Measurements from ENCODE around the gene WDR44. TPM values are rescaled to one million over a fixed set of nuclear protein-coding genes. Genes with fewer than 3 reads are reported as not detected.

The WDR44 gene
- total and polyA plus RNA-seq, 2 of the 13 experiments (the other 11 are each of a cell fraction or from before 2014, with no cell fraction given): 2.2 to 4.3 TPM

- intact Hi-C loops (cut with micrococcal nuclease; ENCODE audit: unreplicated experiment): no loop called here
- no TSS peak for BruUV-seq (replicated peaks)
- Histone ChIP-seq H4K20me1 (ENCODE audit: insufficient read depth, low read length) (no peaks in the 10 kb centered on the region), H3K9ac (ENCODE audit: insufficient read depth, low read depth, low read length) (no peak overlapping the region), H3K4me3 (replicated peaks in 1 of 3; ENCODE audit: insufficient read depth in 1 of 3, low read depth in 2 of 3, low read length in 3 of 3) (no peak overlapping the region), H3K9me3 (ENCODE audit: low read length) (no peaks in the 10 kb centered on the region), H2AFZ (ENCODE audit: low read length) (no peak overlapping the region), H3K4me1 (ENCODE audit: insufficient read depth, low read length) (no peaks in the 10 kb centered on the region), H3K36me3 (replicated peaks in 1 of 2; ENCODE audit: control insufficient read depth in 1 of 2, insufficient read depth in 2 of 2, low read length in 2 of 2) (0 out of 5 replicates have a peak, but pooled peaks cover 0 to 3% of the 10 kb centered on the region in 2 experiments), H3K27ac (ENCODE audit: extremely low read length, insufficient read depth, low read length) (no peak overlapping the region), H3K4me2 (ENCODE audit: low read depth, low read length) (no peak overlapping the region), H3K27me3 (ENCODE audit: control insufficient read depth in 1 of 2, insufficient read depth in 2 of 2, low read length in 2 of 2) (no peaks in the 10 kb centered on the region), H3K79me2 (ENCODE audit: insufficient read depth, low read length) (no peaks in the 10 kb centered on the region)
- DNase-seq (ENCODE audit: low spot score) (no peak), FAIRE-seq (no peak), ATAC-seq (no peak)
- ChIA-PET CTCF (ENCODE audit: low intra/inter-chr PET ratio, low total read pairs) (no interaction called here), POLR2A (no interaction called here)
- in situ Hi-C loops (cut with HindIII; ENCODE audit: extremely low pct_ligation_motif_present, low pct_unique_long_range_greater_than_20kb): no loop called here
- WGBS (ENCODE audit: low lambda C conversion rate): 98% methylated on average over 4 of the region's 4 CpGs
- TF ChIP-seq ZBTB49 (CRISPR knock-in tag; IDR thresholded peaks at IDR 0.05; ENCODE audit: borderline replicate concordance): no peak
- TF ChIP-seq ZNF556 (CRISPR knock-in tag; IDR thresholded peaks at IDR 0.05; ENCODE audit: borderline replicate concordance): no peak
- no peak for TF ChIP-seq KDM6A (CRISPR knock-in tag; IDR thresholded peaks at IDR 0.05; ENCODE audit: low read depth)
- no peak for TF ChIP-seq NR2C2 (CRISPR knock-in tag; IDR thresholded peaks at IDR 0.05; ENCODE audit: borderline replicate concordance)
- TF ChIP-seq ZNF672 (CRISPR knock-in tag; IDR thresholded peaks at IDR 0.05): no peak
- TF ChIP-seq ZNF839 (CRISPR knock-in tag; IDR thresholded peaks at IDR 0.05; ENCODE audit: borderline replicate concordance): no peak
- TF ChIP-seq GTF2F1 (IDR thresholded peaks at IDR 0.05; ENCODE audit: low read length): no peak
- no peak for TF ChIP-seq XRCC5 (optimal IDR thresholded peaks at IDR 0.05; ENCODE audit: low read length)
- TF ChIP-seq KDM1A (CRISPR knock-in tag; IDR thresholded peaks at IDR 0.05): no peak
- TF ChIP-seq ZMAT3 (CRISPR knock-in tag; conservative IDR thresholded peaks at IDR 0.05): no peak
- TF ChIP-seq NFIC (IDR thresholded peaks at IDR 0.05; ENCODE audit: low read length): no peak
- TF ChIP-seq, protein P1, sequence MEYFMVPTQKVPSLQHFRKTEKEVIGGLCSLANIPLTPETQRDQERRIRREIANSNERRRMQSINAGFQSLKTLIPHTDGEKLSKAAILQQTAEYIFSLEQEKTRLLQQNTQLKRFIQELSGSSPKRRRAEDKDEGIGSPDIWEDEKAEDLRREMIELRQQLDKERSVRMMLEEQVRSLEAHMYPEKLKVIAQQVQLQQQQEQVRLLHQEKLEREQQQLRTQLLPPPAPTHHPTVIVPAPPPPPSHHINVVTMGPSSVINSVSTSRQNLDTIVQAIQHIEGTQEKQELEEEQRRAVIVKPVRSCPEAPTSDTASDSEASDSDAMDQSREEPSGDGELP (IDR thresholded peaks at IDR 0.05; ENCODE audit: borderline replicate concordance, low read depth): no peak
- TF ChIP-seq SRSF9 (IDR thresholded peaks at IDR 0.05; ENCODE audit: borderline replicate concordance, insufficient read depth, low read depth, low read length, poor library complexity, severe bottlenecking): no peak
- TF ChIP-seq ISX (CRISPR knock-in tag; conservative IDR thresholded peaks at IDR 0.05): no peak
- TF ChIP-seq HNF4A (CRISPR knock-in tag; IDR thresholded peaks at IDR 0.05): no peak
Observed at GRCh38 chrX:118392716-118393115, 46.8 kb downstream of the WDR44 start.

Data from HepG2 (cell line).